GM12872 (cell line): ENCODE results near the gene GNB5.

Source experiments
- TF ChIP-seq, protein P1 (sequence below): IDR thresholded peaks from 3 replicates; pipeline ENCODE4 v1.5.1; 2011; ENCODE audit warnings: low read depth, mild to moderate bottlenecking, low read length, moderate library complexity; ENCODE audit not compliant: insufficient read depth

GNB5 gene

DNA sequence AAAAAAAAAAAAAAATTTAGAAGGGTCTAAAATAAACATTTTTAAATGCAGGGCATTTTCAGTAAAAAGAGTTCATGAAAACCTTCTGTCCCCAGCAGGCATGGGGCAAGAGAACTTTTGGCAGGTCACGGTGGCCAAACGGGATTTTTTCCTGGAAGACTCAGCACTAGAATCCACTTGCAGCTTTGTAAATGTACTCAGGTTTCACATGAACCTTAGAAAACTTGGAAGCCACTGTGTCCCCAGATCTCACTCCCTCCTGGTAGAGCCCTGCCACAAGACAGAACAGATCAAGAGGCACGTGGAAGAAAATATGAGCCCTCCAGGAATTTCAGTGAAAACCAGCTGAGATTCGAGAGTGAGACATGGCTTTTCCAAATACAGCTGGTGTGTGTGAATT lies 2.1 kb upstream of the GNB5 start:
- TF ChIP-seq, protein P1, sequence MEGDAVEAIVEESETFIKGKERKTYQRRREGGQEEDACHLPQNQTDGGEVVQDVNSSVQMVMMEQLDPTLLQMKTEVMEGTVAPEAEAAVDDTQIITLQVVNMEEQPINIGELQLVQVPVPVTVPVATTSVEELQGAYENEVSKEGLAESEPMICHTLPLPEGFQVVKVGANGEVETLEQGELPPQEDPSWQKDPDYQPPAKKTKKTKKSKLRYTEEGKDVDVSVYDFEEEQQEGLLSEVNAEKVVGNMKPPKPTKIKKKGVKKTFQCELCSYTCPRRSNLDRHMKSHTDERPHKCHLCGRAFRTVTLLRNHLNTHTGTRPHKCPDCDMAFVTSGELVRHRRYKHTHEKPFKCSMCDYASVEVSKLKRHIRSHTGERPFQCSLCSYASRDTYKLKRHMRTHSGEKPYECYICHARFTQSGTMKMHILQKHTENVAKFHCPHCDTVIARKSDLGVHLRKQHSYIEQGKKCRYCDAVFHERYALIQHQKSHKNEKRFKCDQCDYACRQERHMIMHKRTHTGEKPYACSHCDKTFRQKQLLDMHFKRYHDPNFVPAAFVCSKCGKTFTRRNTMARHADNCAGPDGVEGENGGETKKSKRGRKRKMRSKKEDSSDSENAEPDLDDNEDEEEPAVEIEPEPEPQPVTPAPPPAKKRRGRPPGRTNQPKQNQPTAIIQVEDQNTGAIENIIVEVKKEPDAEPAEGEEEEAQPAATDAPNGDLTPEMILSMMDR = no peak

DNA sequence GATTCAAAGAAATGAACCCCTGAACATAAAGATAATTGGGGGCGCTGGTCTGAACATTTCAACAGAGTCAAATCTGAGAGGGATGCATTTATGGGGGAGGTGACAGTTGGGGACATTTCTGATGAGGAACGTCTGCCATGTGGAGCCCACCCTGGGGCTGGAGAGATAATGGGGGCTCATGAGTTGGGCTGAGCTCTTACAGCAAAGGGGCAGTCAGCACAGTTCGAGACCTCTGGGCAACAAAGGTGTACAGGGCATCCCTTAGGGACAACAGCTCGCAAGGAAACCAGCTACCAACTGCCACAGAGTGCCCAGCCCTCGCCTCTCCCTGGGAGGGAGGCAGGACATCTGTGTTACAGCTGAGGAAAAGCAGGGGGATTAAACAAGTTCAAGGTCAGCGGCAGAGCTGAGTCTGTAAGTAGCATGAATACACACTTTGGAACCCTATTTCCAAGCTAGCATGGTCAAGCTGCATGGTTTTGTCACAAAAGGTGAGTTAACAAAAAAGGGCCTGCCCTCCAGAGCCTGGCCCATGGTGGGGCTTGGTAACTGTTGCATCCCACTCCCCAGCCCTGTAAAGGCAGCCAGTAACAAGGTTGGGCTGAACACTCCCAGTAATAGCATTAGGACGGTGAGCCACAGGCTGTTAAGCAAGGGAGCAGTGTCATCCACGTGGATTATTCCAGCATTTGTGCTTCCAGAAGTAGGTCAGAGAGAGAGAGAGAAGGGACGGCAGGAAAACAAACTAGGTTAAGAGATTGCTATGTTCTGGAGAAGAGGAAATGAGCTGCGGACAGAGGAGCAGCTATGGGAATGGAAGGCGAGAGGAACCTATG lies 4.3 kb downstream of the GNB5 start:
- TF ChIP-seq, protein P1 = no peak

DNA sequence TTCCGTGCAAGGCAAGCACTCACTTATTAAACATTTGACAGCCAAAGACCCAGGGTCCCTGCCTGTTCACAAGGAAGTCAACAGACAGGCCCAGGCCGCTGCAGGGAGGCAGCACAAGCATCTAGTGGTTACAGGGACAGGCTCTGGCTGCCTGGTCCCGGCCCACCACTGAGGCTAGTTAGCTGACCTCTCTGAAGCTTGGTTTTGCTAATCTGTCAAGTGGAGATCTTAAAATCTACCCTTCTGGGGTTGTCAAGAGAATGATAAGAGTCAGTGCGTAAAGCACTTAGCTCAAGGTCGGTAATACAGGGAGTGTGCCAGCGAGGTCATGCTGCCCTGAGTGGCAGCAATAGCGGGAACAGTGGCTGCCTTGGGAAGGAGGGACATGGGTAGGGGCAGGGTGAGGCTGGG lies 6.0 kb downstream of the GNB5 start:
- TF ChIP-seq, protein P1 = no peak

DNA sequence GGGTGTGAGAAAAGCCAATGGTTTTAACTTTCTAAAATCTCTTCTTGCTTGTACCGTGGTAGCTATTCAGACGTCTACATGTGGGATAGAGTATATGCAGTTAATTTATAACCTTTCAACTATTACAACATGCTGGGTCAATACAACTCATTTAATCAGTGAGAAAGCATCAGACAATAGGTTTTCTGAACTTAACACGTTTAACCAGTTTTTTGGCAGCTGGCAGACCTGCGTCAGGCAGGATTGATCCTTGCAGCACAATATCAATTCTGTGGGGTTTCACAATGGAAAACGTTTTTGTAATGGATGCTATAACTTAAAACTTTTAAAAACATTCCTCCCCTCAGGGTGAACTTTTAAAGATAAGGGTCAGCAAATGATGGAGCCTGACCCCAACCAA lies 6.5 kb downstream of the GNB5 start:
- TF ChIP-seq, protein P1 = no peak

DNA sequence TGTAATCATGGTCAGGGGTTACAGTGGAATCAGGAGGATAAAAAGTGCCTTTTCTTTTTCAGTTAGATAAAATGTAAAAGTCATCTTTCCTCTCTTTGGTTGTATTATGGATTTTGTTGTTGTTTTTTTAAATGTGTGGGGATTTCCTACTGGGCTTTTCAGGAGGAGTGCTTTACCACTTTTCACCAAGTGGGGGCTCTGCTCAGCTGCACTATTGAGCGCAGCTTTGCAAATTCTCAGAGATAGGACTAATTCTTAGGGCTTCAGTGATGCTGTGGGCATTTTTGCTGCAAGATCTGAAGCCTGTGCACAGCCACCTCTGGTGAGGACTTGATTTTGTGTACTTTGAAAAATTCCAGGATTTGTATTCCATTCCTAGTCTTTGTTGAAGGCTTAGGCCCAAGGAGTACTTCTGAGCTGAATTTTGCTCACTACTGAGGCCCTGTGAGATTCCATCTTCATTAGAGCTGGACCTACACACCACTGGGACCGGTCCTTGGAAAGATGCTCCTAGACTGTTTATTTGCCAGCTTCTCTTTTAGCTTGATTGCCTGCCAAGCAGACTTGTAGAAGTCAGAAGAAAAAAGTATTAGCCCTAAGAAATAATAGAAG lies 7.5 kb downstream of the GNB5 start:
- TF ChIP-seq, protein P1 = peak; percentile 70

DNA sequence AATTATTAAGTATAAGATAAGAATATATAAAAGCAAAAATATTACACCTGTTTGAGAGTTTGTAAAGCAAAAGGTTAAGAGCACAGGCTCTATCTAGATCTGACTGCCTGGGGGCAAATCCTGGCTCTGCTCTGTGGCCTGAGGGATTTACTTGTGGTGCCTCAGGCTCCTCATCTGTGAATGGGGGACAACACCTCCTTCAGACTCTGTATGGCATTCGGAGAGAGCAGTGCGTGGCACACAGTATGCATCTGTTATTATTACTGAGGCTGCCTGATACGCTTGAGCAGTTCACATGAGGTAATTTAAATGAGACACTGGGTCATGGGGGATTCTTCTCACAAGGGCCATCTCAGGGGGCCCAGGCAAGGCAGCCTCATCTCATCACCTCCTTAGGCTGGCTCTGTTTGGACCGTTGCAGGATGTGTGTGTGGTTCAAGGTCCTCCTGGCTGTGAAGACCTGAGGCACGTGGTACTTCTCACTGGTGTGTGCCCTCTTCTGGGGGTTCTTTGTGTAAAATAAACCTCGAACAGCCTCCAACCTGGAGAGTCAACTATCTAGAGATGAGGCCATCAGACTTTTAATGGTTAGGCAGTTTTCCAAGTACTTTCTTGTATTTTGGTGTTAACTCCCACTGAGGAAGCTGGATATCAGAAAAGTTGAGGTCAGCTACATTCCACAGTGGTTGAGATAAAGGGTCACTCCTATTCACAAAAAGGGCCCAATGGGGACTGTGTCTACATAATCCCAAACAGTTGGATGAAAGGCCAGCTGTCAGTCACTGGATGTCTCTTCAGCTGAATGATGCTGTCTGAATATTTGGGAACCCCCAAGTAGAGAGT lies 9.0 kb downstream of the GNB5 start:
- TF ChIP-seq, protein P1 = no peak

DNA sequence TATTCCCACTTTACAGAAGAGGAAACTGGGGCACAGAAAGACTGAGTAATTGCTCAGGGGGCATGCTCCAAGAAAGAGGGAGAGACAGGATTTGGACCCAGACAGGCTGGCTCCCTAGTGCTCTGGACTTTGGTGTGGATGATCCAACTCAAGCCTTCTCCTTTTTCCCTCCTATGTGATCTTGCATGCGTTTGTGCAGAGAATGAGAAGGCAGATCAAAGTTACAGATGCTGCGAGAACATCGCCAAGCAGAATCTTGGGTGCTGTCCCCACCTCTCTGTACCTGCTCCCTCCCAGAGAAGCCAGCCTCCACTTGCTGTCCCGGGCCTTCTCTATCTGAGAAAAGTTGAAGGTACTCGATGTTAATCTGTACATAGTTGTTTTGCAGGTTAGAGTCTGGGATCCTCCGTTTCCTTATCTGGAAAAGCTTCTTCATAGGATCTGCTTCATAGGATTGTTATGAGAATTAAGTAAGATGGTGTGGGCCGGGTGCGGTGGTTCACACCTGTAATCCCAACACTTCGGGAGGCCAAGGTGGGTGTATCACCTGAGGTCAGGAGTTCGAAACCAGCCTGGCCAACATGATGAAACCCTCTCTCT lies 10.2 kb downstream of the GNB5 start:
- TF ChIP-seq, protein P1 = no peak
